GM12878 (cell line): ENCODE results near the gene CCDC187.

ENCODE experiments used
- ATF3 ChIP-seq: IDR thresholded peaks from 2 replicates; pipeline ENCODE4 v1.6.1; 2011; ENCODE audit warnings: low read depth, mild to moderate bottlenecking, low read length, moderate library complexity, borderline replicate concordance; ENCODE audit errors: extremely low read depth
- CHD1 ChIP-seq: IDR thresholded peaks from 2 replicates; pipeline ENCODE4 v1.6.1; 2012; ENCODE audit warnings: low read depth, low read length, improper control_type of control experiment
- CTCF ChIP-seq, 3 experiments: IDR thresholded peaks in 2 of 3; conservative IDR thresholded peaks in 1 of 3; 2 replicates each; pipeline ENCODE4 v1.5.1; 2011; ENCODE audit warnings: low read depth in 3 of 3, low read length in 3 of 3, mild to moderate bottlenecking in 3 of 3, control low read depth in 2 of 3, moderate library complexity in 2 of 3, inconsistent platforms in 1 of 3, mixed read lengths in 1 of 3; ENCODE audit not compliant: control insufficient read depth in 2 of 3, insufficient read depth in 1 of 3; ENCODE audit errors: extremely low read depth in 1 of 3
- EZH2 ChIP-seq: IDR thresholded peaks from 2 replicates; pipeline ENCODE4 v1.6.1; 2012; ENCODE audit warnings: low read depth, mild to moderate bottlenecking, control low read depth, inconsistent platforms, low read length, borderline replicate concordance; ENCODE audit not compliant: control insufficient read depth
- PAX8 ChIP-seq: fragments of 450-650 bp; IDR thresholded peaks from 2 replicates; pipeline ENCODE4 v1.6.1; 2017; ENCODE audit warnings: mild to moderate bottlenecking, moderate library complexity
- POLR2A ChIP-seq: IDR thresholded peaks from 2 replicates; pipeline ENCODE4 v1.6.1; 2011; ENCODE audit warnings: low read depth, mild to moderate bottlenecking, low read length
- POLR2AphosphoS2 ChIP-seq: IDR thresholded peaks from 2 replicates; pipeline ENCODE4 v1.6.1; 2011; ENCODE audit warnings: low read depth, mild to moderate bottlenecking, low read length, improper control_type of control experiment, moderate library complexity
- REST ChIP-seq: IDR thresholded peaks from 2 replicates; pipeline ENCODE4 v1.6.1; 2012; ENCODE audit warnings: mild to moderate bottlenecking, low read depth, low read length
- SIX5 ChIP-seq: IDR thresholded peaks from 2 replicates; pipeline ENCODE4 v1.6.1; 2011; ENCODE audit warnings: mild to moderate bottlenecking, low read depth, low read length, moderate library complexity; ENCODE audit not compliant: severe bottlenecking

- TF ChIP-seq CTCF (IDR thresholded peaks at IDR 0.05 in 2 of 3, conservative IDR thresholded peaks at IDR 0.05 in 1 of 3; ENCODE audit: control insufficient read depth in 2 of 3, extremely low read depth in 1 of 3, insufficient read depth in 1 of 3, low read depth in 3 of 3, low read length in 3 of 3) (no peak), EZH2 (no peak), SIX5 (no peak), PAX8 (no peak), POLR2A (no peak), POLR2AphosphoS2 (no peak), ATF3 (no peak), CHD1 (no peak), REST (no peak)
Measured at GRCh38 chr9:136327304-136327974, 23.5 kb upstream of the CCDC187 start, which contains the start of gene GPSM1.
